BJ (cell line): ENCODE data around the gene ARHGAP24. TPM values are rescaled to one million over a fixed set of nuclear protein-coding genes. Genes with fewer than 3 reads are reported as not detected.

Experiments used
- CTCF ChIA-PET: fragments of 350-600 bp; formaldehyde crosslinking; extraction: SDS; loops from one replicate; lab custom pipeline; 2021; ENCODE audit warnings: antibody characterized with exemption, inconsistent platforms; lab: Yijun Ruan, JAX
- POLR2A ChIA-PET: fragments of 300-600 bp; sonication (Branson Sonifier 250); formaldehyde crosslinking; extraction: SDS; loops from one replicate; lab custom pipeline; 2021; ENCODE audit warnings: antibody characterized with exemption; lab: Charles Lee
- DNase-seq: peaks from one replicate; pipeline ENCODE4 v3.0.0-alpha.2; 2011; ENCODE audit warnings: low read depth
- H3K27me3 ChIP-seq: 2 replicates; pipeline ENCODE4 v1.6.0; 2011; ENCODE audit warnings: low read length; ENCODE audit not compliant: control insufficient read depth, insufficient read depth
- H3K36me3 ChIP-seq: 2 replicates; pipeline ENCODE4 v1.5.1; 2011; ENCODE audit warnings: low read length; ENCODE audit not compliant: control insufficient read depth, insufficient read depth
- H3K4me3 ChIP-seq: 2 replicates; pipeline ENCODE4 v1.5.1; 2011; ENCODE audit warnings: low read depth, mild to moderate bottlenecking, control low read depth, low read length
- CTCF ChIP-seq: IDR thresholded peaks from 2 replicates; pipeline ENCODE4 v1.5.1; 2011; ENCODE audit warnings: low read depth, mild to moderate bottlenecking, control low read depth, inconsistent platforms, low read length, moderate library complexity; ENCODE audit not compliant: insufficient read depth
- polyA plus RNA-seq: library from polyadenylated mRNA; depleted of rRNA; stranded (reverse); fragments of >200 nt; gene quantifications from 2 replicates; pipeline ENCODE4 v1.2.3, GENCODE V29; 2011

The ARHGAP24 gene
- polyA plus RNA-seq, 1 experiment: 17.7 TPM

DNA sequence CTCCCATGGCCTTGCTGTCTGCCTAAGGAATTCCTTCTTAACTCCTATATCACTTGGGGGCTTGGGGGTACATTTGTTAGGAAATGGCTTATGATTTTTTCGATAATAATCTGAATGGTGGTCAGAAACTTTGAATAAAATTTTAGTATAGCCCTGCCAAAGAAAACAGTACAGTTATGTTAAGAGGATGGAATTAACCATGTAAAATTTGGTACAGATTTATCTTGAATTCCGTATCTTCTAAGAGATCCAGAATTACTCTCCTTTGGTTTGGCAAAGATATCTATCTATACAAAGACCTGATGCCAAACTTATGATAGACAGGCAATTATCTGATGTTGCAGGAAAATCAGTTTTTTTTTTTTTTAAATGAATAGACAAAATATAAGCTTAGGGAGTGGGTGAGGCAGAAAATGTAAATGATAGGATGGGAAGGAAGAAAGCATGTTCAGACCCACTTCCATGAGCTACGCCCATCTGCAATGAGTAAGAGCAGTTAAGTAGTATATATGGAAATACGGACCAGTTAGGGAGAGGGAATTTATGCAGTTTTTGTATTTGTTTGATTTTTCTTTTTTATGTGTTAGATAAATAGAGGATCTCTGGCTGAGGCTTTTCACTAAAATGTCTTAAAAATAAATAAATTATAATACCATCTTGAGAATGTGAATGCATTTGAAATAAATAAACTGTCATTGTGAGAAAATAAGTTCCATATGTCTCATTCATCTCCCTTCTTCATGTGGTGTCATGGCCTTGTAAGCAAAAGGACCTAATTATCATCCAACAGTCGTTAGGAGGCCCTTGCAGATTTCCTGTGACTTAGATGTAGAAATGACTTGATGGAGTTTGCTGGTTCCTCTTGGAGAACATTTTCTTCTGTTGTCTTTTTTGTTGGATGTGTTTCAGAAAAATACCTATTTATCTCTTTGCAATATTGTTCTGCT is 389.6 kb downstream of the ARHGAP24 start:
- no peak for TF ChIP-seq CTCF
- Histone ChIP-seq H3K4me3 (no peak overlapping the region), H3K36me3 (no peaks in the 10 kb centered on the region), H3K27me3 (no peaks in the 10 kb centered on the region)
- DNase-seq: no peak
- POLR2A ChIA-PET: no interaction called here
- CTCF ChIA-PET: interaction anchor here (0.7 kb wide), 1 partner anchor 186 kb away, joined by 3 read pairs; no protein-coding TSS in a partner anchor

GRCh38 chr4:85865256-85865655 is 390.3 kb downstream of the ARHGAP24 start:
- no peak for TF ChIP-seq CTCF
- CTCF ChIA-PET: no interaction called here
- POLR2A ChIA-PET: no interaction called here
- DNase-seq: no peak
- no peaks in the 10 kb centered on the region for H3K27me3 ChIP-seq
- no peaks in the 10 kb centered on the region for H3K36me3 ChIP-seq
- no peak overlapping the region for H3K4me3 ChIP-seq

GRCh38 chr4:85866508-85866907 is 391.6 kb downstream of the ARHGAP24 start:
- Histone ChIP-seq H3K27me3 (no peaks in the 10 kb centered on the region), H3K4me3 (no peak overlapping the region), H3K36me3 (no peaks in the 10 kb centered on the region)
- TF ChIP-seq CTCF: no peak
- POLR2A ChIA-PET: no interaction called here
- CTCF ChIA-PET: interaction anchor here (1.0 kb wide), 1 partner anchor 24 kb away, joined by 3 read pairs; no protein-coding TSS in a partner anchor
- no peak for DNase-seq

DNA sequence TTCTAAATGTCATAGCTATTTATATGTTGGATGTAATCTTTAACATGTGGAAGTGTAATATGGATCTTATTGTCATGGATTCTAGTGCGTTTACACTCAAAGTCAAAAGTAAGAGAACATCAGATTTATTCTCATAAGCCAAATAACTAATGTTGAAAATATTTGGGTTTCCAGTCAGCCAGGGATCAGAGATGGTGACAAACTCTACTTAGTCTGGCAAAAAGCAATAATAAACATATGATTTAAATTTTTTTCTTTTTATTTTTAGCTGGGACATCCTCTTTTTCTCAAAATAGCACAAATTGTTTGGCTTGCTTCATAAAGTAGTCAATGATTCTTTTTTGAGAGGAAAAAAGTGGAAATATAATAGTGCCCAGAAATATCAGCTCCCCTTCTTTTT is 392.3 kb downstream of the ARHGAP24 start:
- Histone ChIP-seq H3K27me3 (no peaks in the 10 kb centered on the region), H3K4me3 (no peak overlapping the region), H3K36me3 (no peaks in the 10 kb centered on the region)
- ChIA-PET CTCF (interaction anchor here (0.6 to 1.1 kb wide), 2 partner anchors 11 to 71 kb away, joined by 3 read pairs; no protein-coding TSS in a partner anchor), POLR2A (no interaction called here)
- peak; percentile 28 for DNase-seq
- no peak for TF ChIP-seq CTCF

DNA sequence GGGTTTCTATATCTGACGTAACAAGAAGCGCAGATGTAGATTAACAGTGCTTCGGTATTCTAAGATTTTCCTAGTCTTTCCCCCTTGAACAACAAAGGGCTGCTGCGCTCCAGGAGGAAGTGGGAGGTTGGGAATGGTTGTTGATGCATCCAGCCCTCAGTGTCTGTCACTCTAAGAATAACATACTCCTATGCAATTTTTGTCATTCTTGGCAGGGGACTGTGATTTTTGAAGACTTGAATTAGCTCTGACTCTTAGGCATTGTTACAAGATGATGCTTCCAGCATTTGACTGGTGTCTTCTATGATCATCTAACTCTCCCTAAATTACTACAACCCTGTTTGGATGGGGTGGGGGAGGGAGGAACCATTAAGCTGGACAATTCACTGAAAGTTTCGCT is 394.2 kb downstream of the ARHGAP24 start:
- H3K27me3 ChIP-seq: no peaks in the 10 kb centered on the region
- ChIA-PET CTCF (interaction anchor here (0.6 kb wide), 1 partner anchor 49 kb away, joined by 4 read pairs; no protein-coding TSS in a partner anchor), POLR2A (interaction anchor here (0.7 kb wide), 2 partner anchors 29 to 35 kb away, joined by 5 read pairs; no protein-coding TSS in a partner anchor)
- H3K36me3 ChIP-seq: no peaks in the 10 kb centered on the region
- no peak for TF ChIP-seq CTCF
- no peak for DNase-seq
- no peak overlapping the region for H3K4me3 ChIP-seq
